HepG2 (cell line): ENCODE data around the gene GOLGB1. TPM values are rescaled to one million over a fixed set of nuclear protein-coding genes. Genes with fewer than 3 reads are reported as not detected.

Experiments used
- ATAC-seq: fragments of 200-7000 bp; cut with Tn5 transposase; 3 replicates; pipeline ENCODE4 v1.9.1; 2020; ENCODE audit warnings: mild to moderate bottlenecking, moderate library complexity
- BruUV-seq: library from RNA; stranded (reverse); fragments of 400-500 nt; replicated peaks from 2 replicates; lab custom pipeline; 2021; lab: Mats Ljungman, UMichigan
- CTCF ChIA-PET: fragments of 300-600 bp; formaldehyde crosslinking; extraction: SDS; loops from one replicate; lab custom pipeline; 2021; ENCODE audit warnings: low total read pairs, inconsistent platforms, low intra/inter-chr PET ratio; lab: Yijun Ruan, JAX
- POLR2A ChIA-PET: fragments of 350-600 bp; sonication (Branson Sonifier 250); formaldehyde crosslinking; loops from one replicate; lab custom pipeline; 2020; ENCODE audit warnings: antibody characterized with exemption, inconsistent platforms; lab: Yijun Ruan, JAX
- DNase-seq: peaks from one replicate; pipeline ENCODE4 v3.0.0-alpha.2; 2015; ENCODE audit warnings: low spot score
- FAIRE-seq: peaks from 3 replicates; lab custom pipeline; 2011; peaks lifted over from hg19 to GRCh38; lab: Jason Lieb, UNC
- H2AFZ ChIP-seq: one replicate; pipeline ENCODE4 v1.6.1; 2011; ENCODE audit warnings: low read length, inconsistent platforms
- H3K27ac ChIP-seq: fragments of 300-600 bp; 3 replicates; pipeline ENCODE4 v1.8.0; 2011; ENCODE audit warnings: mixed run types, mild to moderate bottlenecking, mixed read lengths, low read length, inconsistent platforms; ENCODE audit not compliant: insufficient read depth; ENCODE audit errors: extremely low read length
- H3K27me3 ChIP-seq, 2 experiments: fragments of 200-600 bp in 1 of 2; 2 replicates in 1 of 2; 3 replicates in 1 of 2; pipeline versions ENCODE4 v1.6.0 to v1.8.0; 2011; ENCODE audit warnings: low read length in 2 of 2, mild to moderate bottlenecking in 2 of 2, moderate library complexity in 2 of 2, inconsistent platforms in 1 of 2; ENCODE audit not compliant: insufficient read depth in 2 of 2, control insufficient read depth in 1 of 2
- H3K36me3 ChIP-seq, 2 experiments: fragments of 200-600 bp in 1 of 2; replicated peaks in 1 of 2; 2 replicates in 1 of 2; 3 replicates in 1 of 2; pipeline versions ENCODE4 v1.5.1 to v1.8.0; 2011; ENCODE audit warnings: low read length in 2 of 2, inconsistent platforms in 1 of 2; ENCODE audit not compliant: insufficient read depth in 2 of 2, control insufficient read depth in 1 of 2
- H3K4me1 ChIP-seq: 2 replicates; pipeline ENCODE4 v1.5.1; 2012; ENCODE audit warnings: low read length, inconsistent platforms; ENCODE audit not compliant: insufficient read depth
- H3K4me2 ChIP-seq: 2 replicates; pipeline ENCODE4 v1.6.0; 2011; ENCODE audit warnings: low read depth, low read length, inconsistent platforms
- H3K4me3 ChIP-seq, 3 experiments: fragments of 200-600 bp in 1 of 3; sonication (generic), shearing (Covaris generic) in 1 of 3; replicated peaks in 1 of 3; 2 replicates each; pipeline ENCODE4 v1.5.1; 2011 to 2016; ENCODE audit warnings: low read length in 3 of 3, inconsistent platforms in 2 of 3, low read depth in 2 of 3, mild to moderate bottlenecking in 2 of 3, control low read depth in 1 of 3, mixed read lengths in 1 of 3; ENCODE audit not compliant: insufficient read depth in 1 of 3
- H3K79me2 ChIP-seq: one replicate; pipeline ENCODE4 v1.6.1; 2011; ENCODE audit warnings: low read length, inconsistent platforms; ENCODE audit not compliant: insufficient read depth
- H3K9ac ChIP-seq: 2 replicates; pipeline ENCODE4 v1.6.0; 2011; ENCODE audit warnings: mild to moderate bottlenecking, low read depth, low read length, inconsistent platforms; ENCODE audit not compliant: insufficient read depth
- H3K9me3 ChIP-seq: 2 replicates; pipeline ENCODE4 v1.5.1; 2012; ENCODE audit warnings: mild to moderate bottlenecking, low read length
- H4K20me1 ChIP-seq: 2 replicates; pipeline ENCODE4 v1.6.0; 2011; ENCODE audit warnings: inconsistent platforms, mild to moderate bottlenecking, low read length, moderate library complexity; ENCODE audit not compliant: insufficient read depth
- ATF7-NPFF ChIP-seq: sonication (generic); formaldehyde crosslinking; IDR thresholded peaks from 2 replicates; pipeline ENCODE4 v1.8.1; 2023; ENCODE audit warnings: mild to moderate bottlenecking, low read depth, missing genetic modification reagents, moderate library complexity
- BORCS8-MEF2B ChIP-seq: sonication (generic); formaldehyde crosslinking; IDR thresholded peaks from 2 replicates; pipeline ENCODE4 v1.8.0; 2022; ENCODE audit warnings: mild to moderate bottlenecking, missing genetic modification reagents
- FOXK1 ChIP-seq: sonication (generic); formaldehyde crosslinking; IDR thresholded peaks from 2 replicates; pipeline ENCODE4 v1.4.0; 2020; ENCODE audit warnings: low read depth, missing genetic modification reagents, borderline replicate concordance
- FOXP1 ChIP-seq, 2 experiments: fragments of 450-650 bp in 1 of 2; IDR thresholded peaks; 2 replicates each; pipeline ENCODE4 v1.6.1; 2017 to 2018; ENCODE audit warnings: antibody characterized with exemption in 1 of 2
- GATAD2A ChIP-seq: IDR thresholded peaks from 2 replicates; pipeline ENCODE4 v1.6.1; 2016
- HDAC6 ChIP-seq: fragments of 200-600 bp; sonication (generic); IDR thresholded peaks from 2 replicates; pipeline ENCODE4 v1.7.0; 2017; ENCODE audit warnings: mild to moderate bottlenecking, antibody characterized with exemption, low read length, low read depth
- NR2F1 ChIP-seq, 2 experiments: fragments of 450-650 bp in 1 of 2; formaldehyde crosslinking in 1 of 2; IDR thresholded peaks; 2 replicates each; pipeline versions ENCODE4 v1.5.0 to v1.6.1; 2016 to 2020; ENCODE audit warnings: mild to moderate bottlenecking in 1 of 2, missing compliant biosample characterization in 1 of 2, missing genetic modification reagents in 1 of 2, moderate library complexity in 1 of 2
- RXRB ChIP-seq: IDR thresholded peaks from 2 replicates; pipeline ENCODE4 v1.6.1; 2016; ENCODE audit warnings: borderline replicate concordance, missing genetic modification reagents, missing compliant biosample characterization
- SOX6 ChIP-seq, 2 experiments: fragments of 450-650 bp in 1 of 2; sonication (generic) in 1 of 2; formaldehyde crosslinking in 1 of 2; IDR thresholded peaks; 2 replicates each; pipeline versions ENCODE4 v1.4.0 to v1.6.1; 2017 to 2020; ENCODE audit warnings: antibody characterized with exemption in 1 of 2, mild to moderate bottlenecking in 1 of 2, missing genetic modification reagents in 1 of 2
- SP140L ChIP-seq: sonication (generic); formaldehyde crosslinking; IDR thresholded peaks from 2 replicates; pipeline ENCODE4 v1.4.0; 2020; ENCODE audit warnings: missing genetic modification reagents, borderline replicate concordance
- TMF1 ChIP-seq: sonication (generic); formaldehyde crosslinking; IDR thresholded peaks from 2 replicates; pipeline ENCODE4 v1.8.1; 2022; ENCODE audit warnings: low read depth, missing genetic modification reagents
- ZNF124 ChIP-seq: sonication (generic); formaldehyde crosslinking; IDR thresholded peaks from 2 replicates; pipeline ENCODE4 v1.4.0; 2020; ENCODE audit warnings: missing genetic modification reagents
- ZNF292 ChIP-seq: sonication (generic); formaldehyde crosslinking; IDR thresholded peaks from 2 replicates; pipeline ENCODE4 v1.8.1; 2022; ENCODE audit warnings: mild to moderate bottlenecking, low read depth, missing genetic modification reagents, borderline replicate concordance
- ZNF343 ChIP-seq: sonication (generic); formaldehyde crosslinking; IDR thresholded peaks from 2 replicates; pipeline ENCODE4 v1.4.0; 2020; ENCODE audit warnings: mild to moderate bottlenecking, missing genetic modification reagents
- ZSCAN20 ChIP-seq: sonication (generic); formaldehyde crosslinking; IDR thresholded peaks from 2 replicates; pipeline ENCODE4 v1.4.0; 2020; ENCODE audit warnings: missing genetic modification reagents, mild to moderate bottlenecking, borderline replicate concordance
- WGBS: methylation state at CpG from one replicate; pipeline ENCODE4 v1.1.6; 2017; ENCODE audit warnings: low lambda C conversion rate; 5-methylcytosine and 5-hydroxymethylcytosine counted together
- in situ Hi-C: cut with HindIII; loops from 2 replicates; pipeline ENCODE4 v1.10.0; 2017; ENCODE audit warnings: low pct_unique_long_range_greater_than_20kb; ENCODE audit not compliant: extremely low pct_ligation_motif_present
- intact Hi-C: fragments of 100-400 bp; cut with micrococcal nuclease; formaldehyde crosslinking; loops from one replicate; pipeline ENCODE4 v1.10.0; 2022; ENCODE audit not compliant: unreplicated experiment
- polyA plus RNA-seq, 8 experiments: library from polyadenylated mRNA; depleted of rRNA in 3 of 8; stranded (reverse) in 7 of 8; unstranded in 1 of 8; fragments of >200 nt; fragmentation: Illumina TruSeq in 4 of 8; extraction: Trizol in 4 of 8; gene quantifications; 2 replicates each; pipeline versions ENCODE4 v1.2.1 to v1.2.3, GENCODE V29; 2011 to 2016; ENCODE audit warnings: low read depth in 4 of 8, missing spikeins in 1 of 8, mixed read lengths in 1 of 8; ENCODE audit not compliant: insufficient read depth in 1 of 8
- total RNA-seq, 5 experiments: library from RNA; depleted of rRNA; stranded (reverse); fragments of >200 nt; fragmentation: Illumina TruSeq; extraction: Trizol; gene quantifications; 2 replicates each; pipeline ENCODE4 v1.2.3, GENCODE V29; 2016; ENCODE audit warnings: low read depth in 1 of 5
- TF ChIP-seq, protein P1 (sequence below): sonication (generic); formaldehyde crosslinking; IDR thresholded peaks from 2 replicates; pipeline ENCODE4 v1.5.0; 2020; ENCODE audit warnings: mild to moderate bottlenecking, missing genetic modification reagents
- TF ChIP-seq, protein P2 (sequence below): sonication (generic); formaldehyde crosslinking; IDR thresholded peaks from 2 replicates; pipeline ENCODE4 v1.8.0; 2022; ENCODE audit warnings: missing genetic modification reagents, low read depth, mild to moderate bottlenecking, borderline replicate concordance
- TF ChIP-seq, protein P3 (sequence below): sonication (generic); formaldehyde crosslinking; conservative IDR thresholded peaks from 2 replicates; pipeline ENCODE4 v1.4.0; 2020; ENCODE audit warnings: mild to moderate bottlenecking, missing genetic modification reagents, moderate library complexity

GOLGB1 gene
- total and polyA plus RNA-seq, 2 of the 13 experiments (the other 11 are each of a cell fraction or from before 2014, with no cell fraction given) = 13.1 to 39.5 TPM

DNA sequence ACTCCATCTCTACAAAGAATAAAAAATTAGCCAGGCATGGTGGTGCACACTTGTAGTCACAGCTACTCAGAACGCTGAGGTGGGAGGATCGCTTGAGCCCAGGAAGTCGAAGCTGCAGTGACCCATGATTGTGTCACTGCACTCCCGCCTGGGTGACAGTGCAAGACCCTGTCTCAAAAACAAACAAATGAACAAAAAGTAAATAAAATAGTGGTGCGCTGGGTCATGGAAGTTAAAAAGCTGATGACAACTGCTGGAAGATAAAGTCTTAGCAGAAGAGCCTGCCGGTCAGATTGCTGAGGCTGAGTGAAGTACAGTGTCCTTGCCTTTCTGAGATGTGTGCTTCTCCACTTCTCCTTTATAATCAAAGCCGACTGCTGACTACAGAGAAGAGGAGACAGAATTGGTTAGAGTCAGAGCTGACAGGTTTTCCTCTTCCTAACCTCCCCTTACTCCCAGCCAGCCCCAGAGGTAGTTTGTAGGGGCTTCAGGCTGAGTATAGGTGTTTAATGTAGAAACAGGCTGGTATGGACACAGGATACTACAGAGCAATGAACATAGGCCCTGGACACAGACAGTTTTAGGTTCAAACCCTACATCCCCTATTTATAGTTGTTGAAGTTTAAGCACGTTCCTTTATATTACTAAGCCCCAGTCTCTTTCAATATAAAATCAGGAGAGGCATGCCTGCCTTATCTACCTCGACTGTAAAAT lies 106.8 kb downstream of the GOLGB1 start:
- peak; percentile 28 for DNase-seq
- Histone ChIP-seq H3K79me2 (no peaks in the 10 kb centered on the region), H3K9ac (no peak overlapping the region), H3K4me2 (peak overlapping the region; percentile 38), H2AFZ (no peak overlapping the region), H3K27ac (no peak overlapping the region), H3K27me3 (no peaks in the 10 kb centered on the region; a peak in 2 of 5 replicates), H3K36me3 (no peaks in the 10 kb centered on the region), H3K4me3 (no peak overlapping the region), H4K20me1 (no peaks in the 10 kb centered on the region), H3K9me3 (no peaks in the 10 kb centered on the region), H3K4me1 (peaks cover 11% of the 10 kb centered on the region; the same call in 1 of the 2 replicates)
- peak; percentile 93 for ATAC-seq
- FAIRE-seq = peak; percentile 63
- intact Hi-C loops = no loop called here
- in situ Hi-C loops = no loop called here
- WGBS = 14% methylated on average over 9 of the region's 9 CpGs
- ChIA-PET POLR2A (no interaction called here), CTCF (no interaction called here)
- no TSS peak for BruUV-seq
- no peak for TF ChIP-seq FOXP1 (IDR thresholded peaks at IDR 0.05)
- peak; percentile 37; the same call in 1 of the 2 replicates for TF ChIP-seq FOXP1 (CRISPR knock-in tag; IDR thresholded peaks at IDR 0.05)
- no peak for TF ChIP-seq ATF7-NPFF (CRISPR knock-in tag)
- TF ChIP-seq, protein P1, sequence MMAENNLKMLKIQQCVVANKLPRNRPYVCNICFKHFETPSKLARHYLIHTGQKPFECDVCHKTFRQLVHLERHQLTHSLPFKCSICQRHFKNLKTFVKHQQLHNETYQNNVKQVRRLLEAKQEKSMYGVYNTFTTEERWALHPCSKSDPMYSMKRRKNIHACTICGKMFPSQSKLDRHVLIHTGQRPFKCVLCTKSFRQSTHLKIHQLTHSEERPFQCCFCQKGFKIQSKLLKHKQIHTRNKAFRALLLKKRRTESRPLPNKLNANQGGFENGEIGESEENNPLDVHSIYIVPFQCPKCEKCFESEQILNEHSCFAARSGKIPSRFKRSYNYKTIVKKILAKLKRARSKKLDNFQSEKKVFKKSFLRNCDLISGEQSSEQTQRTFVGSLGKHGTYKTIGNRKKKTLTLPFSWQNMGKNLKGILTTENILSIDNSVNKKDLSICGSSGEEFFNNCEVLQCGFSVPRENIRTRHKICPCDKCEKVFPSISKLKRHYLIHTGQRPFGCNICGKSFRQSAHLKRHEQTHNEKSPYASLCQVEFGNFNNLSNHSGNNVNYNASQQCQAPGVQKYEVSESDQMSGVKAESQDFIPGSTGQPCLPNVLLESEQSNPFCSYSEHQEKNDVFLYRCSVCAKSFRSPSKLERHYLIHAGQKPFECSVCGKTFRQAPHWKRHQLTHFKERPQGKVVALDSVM (CRISPR knock-in tag) = no peak
- 0 out of 4 replicates have a peak, but pooled peaks of 1 of the 2 experiments have one; percentile 20 for TF ChIP-seq NR2F1 (CRISPR knock-in tag; IDR thresholded peaks at IDR 0.05)
- TF ChIP-seq ZNF292 = 0 out of 2 replicates have a peak, but pooled peaks have one; percentile 42
- peak; percentile 67 for TF ChIP-seq GATAD2A (CRISPR knock-in tag)
- TF ChIP-seq, protein P2, sequence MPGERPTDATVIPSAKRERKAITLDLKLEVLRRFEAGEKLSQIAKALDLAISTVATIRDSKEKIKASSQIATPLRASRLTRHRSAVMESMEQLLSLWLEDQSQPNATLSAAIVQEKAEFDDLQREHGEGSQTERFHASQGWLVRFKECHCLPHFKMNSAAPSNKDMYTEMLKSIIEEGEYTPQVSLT (CRISPR knock-in tag) = no peak
- no peak for TF ChIP-seq SOX6 (IDR thresholded peaks at IDR 0.05)
- TF ChIP-seq SOX6 (CRISPR knock-in tag; IDR thresholded peaks at IDR 0.05) = peak; percentile 59; the same call in 1 of the 2 replicates
- no peak for TF ChIP-seq BORCS8-MEF2B (CRISPR knock-in tag)
- TF ChIP-seq RXRB (CRISPR knock-in tag) = peak; percentile 47; the same call in 1 of the 2 replicates
- no peak for TF ChIP-seq ZNF124 (CRISPR knock-in tag)
- TF ChIP-seq SP140L (CRISPR knock-in tag) = no peak
- 0 out of 2 replicates have a peak, but pooled peaks have one; percentile 11 for TF ChIP-seq FOXK1
- TF ChIP-seq, protein P3, sequence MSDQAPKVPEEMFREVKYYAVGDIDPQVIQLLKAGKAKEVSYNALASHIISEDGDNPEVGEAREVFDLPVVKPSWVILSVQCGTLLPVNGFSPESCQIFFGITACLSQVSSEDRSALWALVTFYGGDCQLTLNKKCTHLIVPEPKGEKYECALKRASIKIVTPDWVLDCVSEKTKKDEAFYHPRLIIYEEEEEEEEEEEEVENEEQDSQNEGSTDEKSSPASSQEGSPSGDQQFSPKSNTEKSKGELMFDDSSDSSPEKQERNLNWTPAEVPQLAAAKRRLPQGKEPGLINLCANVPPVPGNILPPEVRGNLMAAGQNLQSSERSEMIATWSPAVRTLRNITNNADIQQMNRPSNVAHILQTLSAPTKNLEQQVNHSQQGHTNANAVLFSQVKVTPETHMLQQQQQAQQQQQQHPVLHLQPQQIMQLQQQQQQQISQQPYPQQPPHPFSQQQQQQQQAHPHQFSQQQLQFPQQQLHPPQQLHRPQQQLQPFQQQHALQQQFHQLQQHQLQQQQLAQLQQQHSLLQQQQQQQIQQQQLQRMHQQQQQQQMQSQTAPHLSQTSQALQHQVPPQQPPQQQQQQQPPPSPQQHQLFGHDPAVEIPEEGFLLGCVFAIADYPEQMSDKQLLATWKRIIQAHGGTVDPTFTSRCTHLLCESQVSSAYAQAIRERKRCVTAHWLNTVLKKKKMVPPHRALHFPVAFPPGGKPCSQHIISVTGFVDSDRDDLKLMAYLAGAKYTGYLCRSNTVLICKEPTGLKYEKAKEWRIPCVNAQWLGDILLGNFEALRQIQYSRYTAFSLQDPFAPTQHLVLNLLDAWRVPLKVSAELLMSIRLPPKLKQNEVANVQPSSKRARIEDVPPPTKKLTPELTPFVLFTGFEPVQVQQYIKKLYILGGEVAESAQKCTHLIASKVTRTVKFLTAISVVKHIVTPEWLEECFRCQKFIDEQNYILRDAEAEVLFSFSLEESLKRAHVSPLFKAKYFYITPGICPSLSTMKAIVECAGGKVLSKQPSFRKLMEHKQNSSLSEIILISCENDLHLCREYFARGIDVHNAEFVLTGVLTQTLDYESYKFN (CRISPR knock-in tag) = 0 out of 2 replicates have a peak, but pooled peaks have one; percentile 15
- TF ChIP-seq ZSCAN20 (CRISPR knock-in tag) = no peak
- no peak for TF ChIP-seq TMF1
- TF ChIP-seq HDAC6 = no peak
- no peak for TF ChIP-seq ZNF343
